Liver (tissue), 9 donors: Measurements from ENCODE around the gene DRD1. TPM values are rescaled to one million over a fixed set of nuclear protein-coding genes. Genes with fewer than 3 reads are reported as not detected.

ENCODE experiments used
- DNase-seq: peaks from one replicate; pipeline ENCODE4 v3.0.0-alpha.2; 2017; ENCODE audit warnings: low spot score
- H3K27ac ChIP-seq, 2 donors: one replicate each; pipeline ENCODE4 v1.7.0; 2013; ENCODE audit warnings: inconsistent platforms in 2 of 2, low read length in 2 of 2, control low read depth in 1 of 2, low read depth in 1 of 2, mild to moderate bottlenecking in 1 of 2
- H3K27me3 ChIP-seq, 4 donors: one replicate each; pipeline versions ENCODE4 v1.6.1 to v1.7.0; 2013; ENCODE audit warnings: low read length in 3 of 4, inconsistent platforms in 1 of 4, mild to moderate bottlenecking in 1 of 4, moderate library complexity in 1 of 4; ENCODE audit not compliant: control insufficient read depth in 4 of 4, insufficient read depth in 4 of 4
- H3K36me3 ChIP-seq, 4 donors: one replicate each; pipeline versions ENCODE4 v1.6.1 to v1.7.0; 2013; ENCODE audit warnings: low read length in 3 of 4, mild to moderate bottlenecking in 3 of 4, low read depth in 1 of 4, moderate library complexity in 1 of 4; ENCODE audit not compliant: control insufficient read depth in 4 of 4, insufficient read depth in 3 of 4
- H3K4me1 ChIP-seq, 4 donors: one replicate each; pipeline versions ENCODE4 v1.6.1 to v1.7.0; 2013; ENCODE audit warnings: low read length in 3 of 4, mild to moderate bottlenecking in 3 of 4, moderate library complexity in 1 of 4; ENCODE audit not compliant: control insufficient read depth in 4 of 4, insufficient read depth in 4 of 4
- H3K4me3 ChIP-seq, 3 donors: one replicate each; pipeline versions ENCODE4 v1.6.1 to v1.7.0; 2013; ENCODE audit warnings: low read length in 3 of 3, control low read depth in 1 of 3, low read depth in 1 of 3, mild to moderate bottlenecking in 1 of 3
- H3K9ac ChIP-seq, 2 donors: one replicate each; pipeline ENCODE4 v1.7.0; 2013; ENCODE audit warnings: low read length in 2 of 2, mild to moderate bottlenecking in 2 of 2, moderate library complexity in 2 of 2, control low read depth in 1 of 2, low read depth in 1 of 2
- H3K9me3 ChIP-seq, 4 donors: one replicate each; pipeline versions ENCODE4 v1.6.1 to v1.7.0; 2013; ENCODE audit warnings: low read length in 3 of 4; ENCODE audit not compliant: control insufficient read depth in 4 of 4
- EGR1 ChIP-seq, 2 donors: IDR thresholded peaks; 2 replicates each; pipeline ENCODE4 v1.6.1; 2016 to 2018; ENCODE audit warnings: antibody characterized with exemption in 2 of 2, low read depth in 2 of 2
- FOXA1 ChIP-seq: IDR thresholded peaks from 2 replicates; pipeline ENCODE4 v1.6.1; 2016; ENCODE audit warnings: antibody characterized with exemption
- FOXA2 ChIP-seq: IDR thresholded peaks from 2 replicates; pipeline ENCODE4 v1.6.1; 2016; ENCODE audit warnings: antibody characterized with exemption
- HNF4A ChIP-seq, 2 donors: conservative IDR thresholded peaks; 2 replicates each; pipeline ENCODE4 v1.6.1; 2016; ENCODE audit warnings: antibody characterized with exemption in 2 of 2, mild to moderate bottlenecking in 2 of 2
- HNF4G ChIP-seq: IDR thresholded peaks from 2 replicates; pipeline ENCODE4 v1.6.1; 2016; ENCODE audit warnings: antibody characterized with exemption
- JUND ChIP-seq, 2 donors: IDR thresholded peaks; 2 replicates each; pipeline ENCODE4 v1.6.1; 2016; ENCODE audit warnings: antibody characterized with exemption in 2 of 2
- NR2F2 ChIP-seq: IDR thresholded peaks from 2 replicates; pipeline ENCODE4 v1.6.1; 2016; ENCODE audit warnings: antibody characterized with exemption
- RAD21 ChIP-seq, 2 donors: IDR thresholded peaks; 2 replicates each; pipeline ENCODE4 v1.6.1; 2016; ENCODE audit warnings: antibody characterized with exemption in 2 of 2, mild to moderate bottlenecking in 2 of 2
- RXRA ChIP-seq, 2 donors: IDR thresholded peaks; 2 replicates each; pipeline ENCODE4 v1.6.1; 2017 to 2018; ENCODE audit warnings: antibody characterized with exemption in 2 of 2, mild to moderate bottlenecking in 1 of 2
- TAF1 ChIP-seq: conservative IDR thresholded peaks from 2 replicates; pipeline ENCODE4 v1.6.1; 2016; ENCODE audit warnings: antibody characterized with exemption, mild to moderate bottlenecking
- YY1 ChIP-seq: IDR thresholded peaks from 2 replicates; pipeline ENCODE4 v1.6.1; 2016; ENCODE audit warnings: antibody characterized with exemption, mild to moderate bottlenecking
- WGBS: extraction: QIAGEN DNeasy Blood & Tissue Kit; methylation state at CpG from one replicate; pipeline ENCODE4 v1.1.7; 2013; 5-methylcytosine and 5-hydroxymethylcytosine counted together
- polyA plus RNA-seq, 2 donors: library from polyadenylated mRNA; stranded (reverse) in 1 of 2; unstranded in 1 of 2; fragments of 200-250 nt in 1 of 2; fragments of >200 nt in 1 of 2; fragmentation: Nextera tagmentation in 1 of 2; extraction: Ambion mirVana in 1 of 2; gene quantifications; one replicate each; pipeline versions ENCODE4 v1.2.1 to v1.2.3, GENCODE V29; 2013 to 2015
- total RNA-seq, 2 donors: library from RNA; depleted of rRNA; stranded (reverse); fragments of >200 nt; gene quantifications; one replicate each; pipeline ENCODE4 v1.2.3, GENCODE V29; 2014
- TF ChIP-seq, protein P1 (sequence below): IDR thresholded peaks from 2 replicates; pipeline ENCODE4 v1.6.1; 2016; ENCODE audit warnings: antibody characterized with exemption
- TF ChIP-seq, protein P2 (sequence below): fragments of 150-350 bp; IDR thresholded peaks from 2 replicates; pipeline ENCODE4 v1.5.1; 2017; ENCODE audit warnings: improper control_type of control experiment, low read depth, low read length; ENCODE audit not compliant: missing input control
- TF ChIP-seq, protein P3 (sequence below): IDR thresholded peaks from 2 replicates; pipeline ENCODE4 v1.6.1; 2016; ENCODE audit warnings: antibody characterized with exemption, mild to moderate bottlenecking
- TF ChIP-seq, protein P4 (sequence below): IDR thresholded peaks from 2 replicates; pipeline ENCODE4 v1.6.1; 2016; ENCODE audit warnings: antibody characterized with exemption
- TF ChIP-seq, protein P5 (sequence below): IDR thresholded peaks from 2 replicates; pipeline ENCODE4 v1.6.1; 2016; ENCODE audit warnings: antibody characterized with exemption
- donor health status: healthy.
- donor health status: healthy.
- donor health status: healthy.
- donor health status: healthy.
- donor health status: healthy.

The DRD1 gene
- total and polyA plus RNA-seq, 4 donors = 0.05 to 0.17 TPM; not detected in 2

DNA sequence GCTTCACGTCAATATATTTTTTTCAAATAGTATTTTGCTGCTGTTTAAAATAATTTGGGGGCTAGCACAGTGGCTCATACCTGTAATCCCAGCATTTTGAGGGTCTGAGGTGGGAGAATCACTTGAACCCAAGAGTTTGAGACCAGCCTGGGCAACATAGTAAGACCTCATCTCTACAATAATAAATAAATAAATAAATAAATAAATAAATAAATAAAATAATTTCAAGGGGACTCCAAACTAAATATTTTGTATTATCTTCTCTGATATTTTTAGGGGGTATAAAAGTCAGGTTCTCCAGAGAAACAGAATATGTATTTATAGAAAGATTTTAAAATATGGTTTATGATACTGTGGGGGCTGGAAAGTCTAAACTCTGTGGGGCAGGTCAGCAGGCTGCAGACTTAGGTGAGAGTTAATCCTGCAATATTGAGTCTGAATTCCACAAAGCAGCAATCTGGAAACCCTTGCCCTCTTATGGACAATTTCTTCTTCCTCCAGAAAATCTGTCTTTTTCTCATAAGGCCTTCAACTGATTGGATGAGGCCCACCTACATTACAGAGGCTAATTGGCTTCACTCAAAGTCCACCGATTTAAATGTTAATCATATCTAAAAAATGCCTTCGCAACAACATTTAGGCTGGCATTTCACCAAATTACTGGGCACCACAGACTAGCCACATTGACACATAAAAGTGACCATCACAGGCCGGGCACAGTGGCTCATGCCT, 53.5 kb downstream of the DRD1 start:
- 90% methylated on average over 4 of the region's 4 CpGs for WGBS
- Histone ChIP-seq H3K36me3 (no peaks in the 10 kb centered on the region), H3K4me3 (no peak overlapping the region), H3K9me3 (no peaks in the 10 kb centered on the region), H3K27ac (no peak overlapping the region), H3K27me3 (peaks cover 0 to 7% (median 0%) of the 10 kb centered on the region in 4 donors), H3K4me1 (no peaks in the 10 kb centered on the region), H3K9ac (no peak overlapping the region)
- TF ChIP-seq TAF1 (no peak), HNF4A (conservative IDR thresholded peaks at IDR 0.05) (no peak), JUND (IDR thresholded peaks at IDR 0.05) (no peak), EGR1 (IDR thresholded peaks at IDR 0.05; ENCODE audit: low read depth in 2 of 2) (no peak), FOXA2 (no peak), RAD21 (IDR thresholded peaks at IDR 0.05) (no peak), NR2F2 (no peak), HNF4G (no peak), FOXA1 (no peak), RXRA (IDR thresholded peaks at IDR 0.05) (no peak), YY1 (no peak)
- TF ChIP-seq, protein P1, sequence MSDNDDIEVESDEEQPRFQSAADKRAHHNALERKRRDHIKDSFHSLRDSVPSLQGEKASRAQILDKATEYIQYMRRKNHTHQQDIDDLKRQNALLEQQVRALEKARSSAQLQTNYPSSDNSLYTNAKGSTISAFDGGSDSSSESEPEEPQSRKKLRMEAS = no peak
- TF ChIP-seq, protein P2, sequence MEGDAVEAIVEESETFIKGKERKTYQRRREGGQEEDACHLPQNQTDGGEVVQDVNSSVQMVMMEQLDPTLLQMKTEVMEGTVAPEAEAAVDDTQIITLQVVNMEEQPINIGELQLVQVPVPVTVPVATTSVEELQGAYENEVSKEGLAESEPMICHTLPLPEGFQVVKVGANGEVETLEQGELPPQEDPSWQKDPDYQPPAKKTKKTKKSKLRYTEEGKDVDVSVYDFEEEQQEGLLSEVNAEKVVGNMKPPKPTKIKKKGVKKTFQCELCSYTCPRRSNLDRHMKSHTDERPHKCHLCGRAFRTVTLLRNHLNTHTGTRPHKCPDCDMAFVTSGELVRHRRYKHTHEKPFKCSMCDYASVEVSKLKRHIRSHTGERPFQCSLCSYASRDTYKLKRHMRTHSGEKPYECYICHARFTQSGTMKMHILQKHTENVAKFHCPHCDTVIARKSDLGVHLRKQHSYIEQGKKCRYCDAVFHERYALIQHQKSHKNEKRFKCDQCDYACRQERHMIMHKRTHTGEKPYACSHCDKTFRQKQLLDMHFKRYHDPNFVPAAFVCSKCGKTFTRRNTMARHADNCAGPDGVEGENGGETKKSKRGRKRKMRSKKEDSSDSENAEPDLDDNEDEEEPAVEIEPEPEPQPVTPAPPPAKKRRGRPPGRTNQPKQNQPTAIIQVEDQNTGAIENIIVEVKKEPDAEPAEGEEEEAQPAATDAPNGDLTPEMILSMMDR = no peak
- TF ChIP-seq, protein P3, sequence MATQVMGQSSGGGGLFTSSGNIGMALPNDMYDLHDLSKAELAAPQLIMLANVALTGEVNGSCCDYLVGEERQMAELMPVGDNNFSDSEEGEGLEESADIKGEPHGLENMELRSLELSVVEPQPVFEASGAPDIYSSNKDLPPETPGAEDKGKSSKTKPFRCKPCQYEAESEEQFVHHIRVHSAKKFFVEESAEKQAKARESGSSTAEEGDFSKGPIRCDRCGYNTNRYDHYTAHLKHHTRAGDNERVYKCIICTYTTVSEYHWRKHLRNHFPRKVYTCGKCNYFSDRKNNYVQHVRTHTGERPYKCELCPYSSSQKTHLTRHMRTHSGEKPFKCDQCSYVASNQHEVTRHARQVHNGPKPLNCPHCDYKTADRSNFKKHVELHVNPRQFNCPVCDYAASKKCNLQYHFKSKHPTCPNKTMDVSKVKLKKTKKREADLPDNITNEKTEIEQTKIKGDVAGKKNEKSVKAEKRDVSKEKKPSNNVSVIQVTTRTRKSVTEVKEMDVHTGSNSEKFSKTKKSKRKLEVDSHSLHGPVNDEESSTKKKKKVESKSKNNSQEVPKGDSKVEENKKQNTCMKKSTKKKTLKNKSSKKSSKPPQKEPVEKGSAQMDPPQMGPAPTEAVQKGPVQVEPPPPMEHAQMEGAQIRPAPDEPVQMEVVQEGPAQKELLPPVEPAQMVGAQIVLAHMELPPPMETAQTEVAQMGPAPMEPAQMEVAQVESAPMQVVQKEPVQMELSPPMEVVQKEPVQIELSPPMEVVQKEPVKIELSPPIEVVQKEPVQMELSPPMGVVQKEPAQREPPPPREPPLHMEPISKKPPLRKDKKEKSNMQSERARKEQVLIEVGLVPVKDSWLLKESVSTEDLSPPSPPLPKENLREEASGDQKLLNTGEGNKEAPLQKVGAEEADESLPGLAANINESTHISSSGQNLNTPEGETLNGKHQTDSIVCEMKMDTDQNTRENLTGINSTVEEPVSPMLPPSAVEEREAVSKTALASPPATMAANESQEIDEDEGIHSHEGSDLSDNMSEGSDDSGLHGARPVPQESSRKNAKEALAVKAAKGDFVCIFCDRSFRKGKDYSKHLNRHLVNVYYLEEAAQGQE = no peak
- TF ChIP-seq, protein P4, sequence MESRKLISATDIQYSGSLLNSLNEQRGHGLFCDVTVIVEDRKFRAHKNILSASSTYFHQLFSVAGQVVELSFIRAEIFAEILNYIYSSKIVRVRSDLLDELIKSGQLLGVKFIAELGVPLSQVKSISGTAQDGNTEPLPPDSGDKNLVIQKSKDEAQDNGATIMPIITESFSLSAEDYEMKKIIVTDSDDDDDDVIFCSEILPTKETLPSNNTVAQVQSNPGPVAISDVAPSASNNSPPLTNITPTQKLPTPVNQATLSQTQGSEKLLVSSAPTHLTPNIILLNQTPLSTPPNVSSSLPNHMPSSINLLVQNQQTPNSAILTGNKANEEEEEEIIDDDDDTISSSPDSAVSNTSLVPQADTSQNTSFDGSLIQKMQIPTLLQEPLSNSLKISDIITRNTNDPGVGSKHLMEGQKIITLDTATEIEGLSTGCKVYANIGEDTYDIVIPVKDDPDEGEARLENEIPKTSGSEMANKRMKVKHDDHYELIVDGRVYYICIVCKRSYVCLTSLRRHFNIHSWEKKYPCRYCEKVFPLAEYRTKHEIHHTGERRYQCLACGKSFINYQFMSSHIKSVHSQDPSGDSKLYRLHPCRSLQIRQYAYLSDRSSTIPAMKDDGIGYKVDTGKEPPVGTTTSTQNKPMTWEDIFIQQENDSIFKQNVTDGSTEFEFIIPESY = no peak
- TF ChIP-seq, protein P5, sequence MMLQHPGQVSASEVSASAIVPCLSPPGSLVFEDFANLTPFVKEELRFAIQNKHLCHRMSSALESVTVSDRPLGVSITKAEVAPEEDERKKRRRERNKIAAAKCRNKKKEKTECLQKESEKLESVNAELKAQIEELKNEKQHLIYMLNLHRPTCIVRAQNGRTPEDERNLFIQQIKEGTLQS = no peak
- DNase-seq = no peak

Other genes with a start within 250 kb of the DRD1 start
- 100 to 1,000 TPM in 1 of 2 donors, 10 to 100 TPM in 1; 47.3 to 241 TPM for gene SFXN1, start 34.4 kb upstream of the DRD1 start, total RNA-seq
- 10 to 100 TPM; 51.0 to 56.4 TPM for gene SFXN1, start 34.4 kb upstream of the DRD1 start, polyA plus RNA-seq
- gene HRH2, start 213.9 kb upstream of the DRD1 start, total RNA-seq = 1 to 10 TPM; 2.1 to 2.6 TPM
- under 1 TPM; 0.44 to 0.51 TPM for gene HRH2, start 213.9 kb upstream of the DRD1 start, polyA plus RNA-seq